Kidney (tissue), 14 donors: ENCODE data around the gene CUX1. TPM values are rescaled to one million over a fixed set of nuclear protein-coding genes. Genes with fewer than 3 reads are reported as not detected.

Experiments used
- DNase-seq, 5 donors: peaks; one replicate each; pipeline ENCODE4 v3.0.0-alpha.2; 2013 to 2020
- FAIRE-seq: peaks from 2 replicates; lab custom pipeline; 2012; peaks lifted over from hg19 to GRCh38; lab: Jason Lieb, UNC
- H3K27ac ChIP-seq, 2 donors: one replicate each; pipeline ENCODE4 v1.7.0; 2013; ENCODE audit warnings: low read depth in 2 of 2, low read length in 2 of 2, inconsistent platforms in 1 of 2
- H3K27me3 ChIP-seq: one replicate; pipeline ENCODE4 v1.7.1; 2013; ENCODE audit warnings: low read length, inconsistent platforms; ENCODE audit not compliant: control insufficient read depth, insufficient read depth
- H3K36me3 ChIP-seq, 3 donors: one replicate each; pipeline versions ENCODE4 v1.7.0 to v1.7.1; 2013; ENCODE audit warnings: low read length in 3 of 3, control low read depth in 1 of 3, inconsistent platforms in 1 of 3; ENCODE audit not compliant: insufficient read depth in 3 of 3, control insufficient read depth in 2 of 3
- H3K4me1 ChIP-seq, 3 donors: one replicate each; pipeline versions ENCODE4 v1.7.0 to v1.7.1; 2013; ENCODE audit warnings: low read length in 3 of 3, inconsistent platforms in 1 of 3, low read depth in 1 of 3; ENCODE audit not compliant: control insufficient read depth in 2 of 3, insufficient read depth in 2 of 3
- H3K4me3 ChIP-seq, 3 donors: one replicate each; pipeline versions ENCODE4 v1.7.0 to v1.8.1; 2013; ENCODE audit warnings: low read length in 3 of 3, control low read depth in 1 of 3, inconsistent platforms in 1 of 3
- H3K9ac ChIP-seq, 3 donors: one replicate each; pipeline versions ENCODE4 v1.7.0 to v1.7.1; 2013; ENCODE audit warnings: low read length in 3 of 3, control low read depth in 1 of 3, inconsistent platforms in 1 of 3
- H3K9me3 ChIP-seq, 3 donors: one replicate each; pipeline versions ENCODE4 v1.7.0 to v1.7.1; 2013; ENCODE audit warnings: low read length in 3 of 3, control low read depth in 1 of 3, inconsistent platforms in 1 of 3; ENCODE audit not compliant: control insufficient read depth in 2 of 3, insufficient read depth in 1 of 3
- intact Hi-C: fragments of 100-400 bp; cut with DNase I; formaldehyde crosslinking; loops from one replicate; pipeline ENCODE4 v1.11.1; 2022
- polyA plus RNA-seq: library from polyadenylated mRNA; stranded (reverse); fragments of 350-450 nt; fragmentation: Illumina TruSeq; extraction: RNeasy Lipid Tissue Mini Kit (QIAGEN cat#74804); gene quantifications from one replicate; pipeline ENCODE4 v1.2.3, GENCODE V29; 2014; ENCODE audit warnings: low read depth, low replicate concordance; ENCODE audit not compliant: insufficient read depth
- total RNA-seq: library from RNA; stranded (reverse); fragmentation: NEBNext Ultra II Directional; extraction: Animal tissue kit (Norgen Biotek cat#: 25700); gene quantifications from one replicate; pipeline ENCODE4 v1.2.1, GENCODE V29; 2021
- TF ChIP-seq, protein P1 (sequence below): IDR thresholded peaks from 3 replicates; pipeline ENCODE4 v1.5.1; 2012; ENCODE audit warnings: mild to moderate bottlenecking, moderate library complexity, borderline replicate concordance; ENCODE audit not compliant: insufficient read depth; ENCODE audit errors: extremely low read depth
- donor health status: control.
- donor health status: control.
- donor health status: control.
- donor health status: control.
- donor health status: control.
- donor health status: DM: yes; HTN: yes; CAD: no.
- donor health status: Normal renal cell carcinoma (clear cell type).

CUX1 gene
- total and polyA plus RNA-seq, 2 donors from 2014 or later: 71.4 to 126 TPM

DNA sequence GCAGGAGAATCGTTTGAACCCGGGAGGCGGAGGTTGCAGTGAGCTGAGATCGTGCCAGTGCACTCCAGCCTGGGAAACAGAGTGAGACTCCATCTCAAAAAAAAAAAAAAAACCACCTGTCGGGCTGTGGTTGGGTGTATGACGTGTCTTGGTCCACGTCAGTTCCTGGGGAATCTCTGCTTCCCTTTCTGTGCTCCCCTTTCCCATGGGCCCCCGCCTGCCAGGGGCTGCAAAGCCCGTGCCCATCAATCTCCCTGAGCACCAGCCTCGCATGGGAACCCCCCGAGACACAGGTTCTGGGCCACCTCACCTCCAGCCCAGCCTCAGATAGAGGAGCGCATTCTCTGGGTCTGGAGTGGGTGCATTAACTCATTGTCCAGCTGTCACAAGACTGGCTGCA lies 467.0 kb downstream of the CUX1 start:
- H3K9ac ChIP-seq: no peak overlapping the region
- intact Hi-C loops: no loop called here
- no peaks in the 10 kb centered on the region for H3K9me3 ChIP-seq
- no peaks in the 10 kb centered on the region for H3K36me3 ChIP-seq
- peaks cover 0 to 8% (median 0%) of the 10 kb centered on the region in 3 donors for H3K4me1 ChIP-seq
- no peak overlapping the region for H3K27ac ChIP-seq
- TF ChIP-seq, protein P1, sequence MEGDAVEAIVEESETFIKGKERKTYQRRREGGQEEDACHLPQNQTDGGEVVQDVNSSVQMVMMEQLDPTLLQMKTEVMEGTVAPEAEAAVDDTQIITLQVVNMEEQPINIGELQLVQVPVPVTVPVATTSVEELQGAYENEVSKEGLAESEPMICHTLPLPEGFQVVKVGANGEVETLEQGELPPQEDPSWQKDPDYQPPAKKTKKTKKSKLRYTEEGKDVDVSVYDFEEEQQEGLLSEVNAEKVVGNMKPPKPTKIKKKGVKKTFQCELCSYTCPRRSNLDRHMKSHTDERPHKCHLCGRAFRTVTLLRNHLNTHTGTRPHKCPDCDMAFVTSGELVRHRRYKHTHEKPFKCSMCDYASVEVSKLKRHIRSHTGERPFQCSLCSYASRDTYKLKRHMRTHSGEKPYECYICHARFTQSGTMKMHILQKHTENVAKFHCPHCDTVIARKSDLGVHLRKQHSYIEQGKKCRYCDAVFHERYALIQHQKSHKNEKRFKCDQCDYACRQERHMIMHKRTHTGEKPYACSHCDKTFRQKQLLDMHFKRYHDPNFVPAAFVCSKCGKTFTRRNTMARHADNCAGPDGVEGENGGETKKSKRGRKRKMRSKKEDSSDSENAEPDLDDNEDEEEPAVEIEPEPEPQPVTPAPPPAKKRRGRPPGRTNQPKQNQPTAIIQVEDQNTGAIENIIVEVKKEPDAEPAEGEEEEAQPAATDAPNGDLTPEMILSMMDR: no peak
- H3K27me3 ChIP-seq: no peaks in the 10 kb centered on the region
- H3K4me3 ChIP-seq: no peak overlapping the region
- DNase-seq (no peak), FAIRE-seq (no peak)

DNA sequence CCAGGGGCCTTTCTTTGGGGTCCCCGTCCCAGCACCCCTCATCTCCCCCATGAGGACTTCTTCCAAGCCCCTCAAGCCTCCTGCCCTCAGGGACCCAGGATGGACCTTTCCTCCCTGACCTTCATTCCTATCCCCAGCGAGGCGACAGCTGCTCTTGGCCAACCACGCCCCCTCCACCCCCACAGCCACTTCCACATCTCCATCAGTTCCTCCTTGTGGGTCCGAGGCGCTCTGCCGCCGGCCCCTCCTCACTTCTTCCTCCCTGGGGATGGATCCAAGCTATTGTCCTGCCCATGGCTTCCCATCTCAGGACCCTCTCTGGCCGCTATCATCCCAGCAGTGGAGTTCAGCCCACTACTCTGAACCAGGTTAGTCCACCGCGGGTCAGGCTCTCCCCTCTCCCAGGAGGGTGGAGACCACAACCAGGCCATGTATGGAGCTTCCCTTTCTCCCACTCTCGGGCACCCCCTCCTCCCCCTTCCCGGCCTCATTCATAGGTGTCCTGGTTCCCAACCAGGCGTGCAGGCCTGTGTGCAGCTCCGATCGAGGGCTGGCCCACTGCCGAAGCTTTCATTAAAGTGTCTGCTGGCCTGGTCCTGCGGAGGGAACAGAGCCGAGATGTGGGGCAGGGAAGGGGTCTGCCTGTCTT lies 467.6 kb downstream of the CUX1 start:
- FAIRE-seq (no peak), DNase-seq (peak in 4 of 5 donors; percentile 42 to 76 (median 60))
- TF ChIP-seq, protein P1: no peak
- Histone ChIP-seq H3K4me1 (peaks cover 0 to 8% (median 0%) of the 10 kb centered on the region in 3 donors), H3K36me3 (no peaks in the 10 kb centered on the region), H3K9ac (no peak overlapping the region), H3K4me3 (peak overlapping the region in 1 of 3 donors; percentile 3), H3K27ac (peak overlapping the region in 1 of 2 donors; percentile 96), H3K27me3 (no peaks in the 10 kb centered on the region), H3K9me3 (no peaks in the 10 kb centered on the region)
- intact Hi-C loops: no loop called here

DNA sequence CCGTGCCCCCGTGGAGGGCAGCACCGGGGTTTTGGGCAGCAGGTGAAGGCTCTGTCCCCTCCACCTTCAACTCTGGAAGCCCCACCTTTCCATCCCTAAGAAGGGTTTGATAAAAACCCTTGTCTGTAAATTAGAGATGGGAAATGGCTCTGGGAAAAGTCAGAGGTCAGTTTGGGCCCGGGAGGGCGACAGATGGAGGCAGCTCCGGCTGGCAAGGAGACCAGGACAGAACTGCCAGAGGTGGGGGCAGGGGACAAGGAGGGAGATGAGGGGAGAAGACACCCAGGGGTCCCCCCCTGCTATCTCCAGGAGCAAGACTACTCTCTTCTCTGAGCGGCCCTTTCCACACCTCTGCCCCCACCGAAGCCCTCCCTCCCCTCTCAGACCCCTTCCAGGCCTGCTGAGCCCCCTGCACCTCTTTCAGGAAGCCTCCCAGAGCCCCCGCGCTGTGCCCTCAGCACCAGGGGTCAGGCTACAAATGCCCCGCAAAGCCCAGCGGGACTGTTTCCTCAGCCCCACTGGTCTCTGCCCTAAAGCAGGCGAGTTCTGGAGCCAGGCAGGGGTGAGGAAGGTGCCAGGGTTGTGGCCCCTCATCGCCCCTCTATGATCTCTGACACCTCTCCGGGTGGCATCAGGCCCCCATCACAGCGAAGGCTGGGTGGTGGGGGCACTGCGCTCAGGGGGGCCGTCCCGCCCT lies 468.3 kb downstream of the CUX1 start:
- peak in 1 of 5 donors; percentile 74 for DNase-seq
- intact Hi-C loops: no loop called here
- TF ChIP-seq, protein P1: no peak
- Histone ChIP-seq H3K4me1 (peaks cover 0 to 8% (median 0%) of the 10 kb centered on the region in 3 donors), H3K36me3 (no peaks in the 10 kb centered on the region), H3K9ac (peak overlapping the region in 1 of 3 donors; percentile 55), H3K27ac (peak overlapping the region; percentile 67 to 96), H3K9me3 (no peaks in the 10 kb centered on the region), H3K27me3 (no peaks in the 10 kb centered on the region), H3K4me3 (peak overlapping the region in 1 of 3 donors; percentile 64)
- FAIRE-seq: no peak
